LNCAP (cell line): ENCODE data around the gene PTPRE.

Source experiments
- CTCF ChIP-seq: fragments of 450-650 bp; IDR thresholded peaks from 2 replicates; pipeline ENCODE4 v1.5.1; 2017; ENCODE audit warnings: mild to moderate bottlenecking

Gene PTPRE

GRCh38 chr10:127945341-127945758 lies 38.4 kb downstream of the PTPRE start:
- no peak for TF ChIP-seq CTCF

GRCh38 chr10:127945948-127946711 lies 39.2 kb downstream of the PTPRE start:
- TF ChIP-seq CTCF: no peak

GRCh38 chr10:127947211-127947610 lies 40.3 kb downstream of the PTPRE start:
- TF ChIP-seq CTCF: no peak

- TF ChIP-seq CTCF: no peak
These were observed 41.9 kb downstream of the PTPRE start for GRCh38 chr10:127948791-127949190.

GRCh38 chr10:127949831-127950230 lies 42.9 kb downstream of the PTPRE start:
- TF ChIP-seq CTCF: no peak

- TF ChIP-seq CTCF: no peak
These were observed 45.1 kb downstream of the PTPRE start for GRCh38 chr10:127951861-127952574.

- TF ChIP-seq CTCF: no peak
These were observed 45.6 kb downstream of the PTPRE start for GRCh38 chr10:127952575-127952869.
